GM19035 (cell line): Measurements from ENCODE around the gene BLMH.

ENCODE experiments used
- ATAC-seq: cut with Tn5 transposase; IDR thresholded peaks from one replicate; pipeline ENCODE4 v1.9.1; 2021; ENCODE audit not compliant: unreplicated experiment

Gene BLMH

GRCh38 chr17:30308406-30308805 lies 16.7 kb upstream of the BLMH start:
- ATAC-seq = no peak

- ATAC-seq = no peak
Measured at GRCh38 chr17:30304778-30305177, 13.0 kb upstream of the BLMH start.

- no peak for ATAC-seq
Measured at GRCh38 chr17:30302241-30302640, 10.5 kb upstream of the BLMH start.

GRCh38 chr17:30300818-30301217 lies 9.1 kb upstream of the BLMH start:
- no peak for ATAC-seq

GRCh38 chr17:30299000-30299399 lies 7.3 kb upstream of the BLMH start:
- ATAC-seq = no peak

GRCh38 chr17:30297715-30298114 lies 6.0 kb upstream of the BLMH start:
- no peak for ATAC-seq

- ATAC-seq = no peak
Measured at GRCh38 chr17:30296499-30297080, 4.8 kb upstream of the BLMH start.

- ATAC-seq = peak; percentile 11
Measured at GRCh38 chr17:30292286-30292858, 628 bp upstream of the BLMH start.

GRCh38 chr17:30290696-30291542 lies 825 bp downstream of the BLMH start:
- peak; percentile 43 for ATAC-seq

GRCh38 chr17:30290077-30290476 lies 1.7 kb downstream of the BLMH start:
- no peak for ATAC-seq

GRCh38 chr17:30279156-30279555 lies 12.6 kb downstream of the BLMH start:
- ATAC-seq = no peak

- ATAC-seq = no peak
Measured at GRCh38 chr17:30278032-30278431, 13.7 kb downstream of the BLMH start.

- ATAC-seq = no peak
Measured at GRCh38 chr17:30275911-30276310, 15.8 kb downstream of the BLMH start.

GRCh38 chr17:30274887-30275286 lies 16.9 kb downstream of the BLMH start:
- no peak for ATAC-seq

GRCh38 chr17:30273373-30273772 lies 18.4 kb downstream of the BLMH start:
- ATAC-seq = no peak

GRCh38 chr17:30271102-30271501 lies 20.6 kb downstream of the BLMH start:
- no peak for ATAC-seq

- no peak for ATAC-seq
Measured at GRCh38 chr17:30267625-30268024, 24.1 kb downstream of the BLMH start.

- ATAC-seq = no peak
Measured at GRCh38 chr17:30263552-30264333, 28.0 kb downstream of the BLMH start.

- ATAC-seq = no peak
Measured at GRCh38 chr17:30256756-30257506, 34.8 kb downstream of the BLMH start.

GRCh38 chr17:30254150-30254549 lies 37.6 kb downstream of the BLMH start:
- no peak for ATAC-seq

GRCh38 chr17:30253312-30253711 lies 38.4 kb downstream of the BLMH start:
- ATAC-seq = no peak
